ENCODE measurements around the gene PRKACB.

GRCh38 chr1:84107955-84108354, 36.1 kb upstream of the PRKACB start:
- TF ChIP-seq POLR2A (IDR thresholded peaks at IDR 0.05) (no peak), CTCF (IDR thresholded peaks at IDR 0.05) (no peak)
